ENCODE measurements around the gene DNAI1.

Gene DNAI1

GRCh38 chr9:34507556-34507955 is 49.0 kb downstream of the DNAI1 start:
- no peak for TF ChIP-seq CTCF (IDR thresholded peaks at IDR 0.05; ENCODE audit: borderline replicate concordance, control extremely low read depth, extremely low read depth, insufficient read depth, missing control alignments)
- in situ Hi-C loops (cut with MboI; ENCODE audit: low sequenced_read_pairs, unreplicated experiment): no loop called here
- DNase-seq (ENCODE audit: low spot score): no peak

DNA sequence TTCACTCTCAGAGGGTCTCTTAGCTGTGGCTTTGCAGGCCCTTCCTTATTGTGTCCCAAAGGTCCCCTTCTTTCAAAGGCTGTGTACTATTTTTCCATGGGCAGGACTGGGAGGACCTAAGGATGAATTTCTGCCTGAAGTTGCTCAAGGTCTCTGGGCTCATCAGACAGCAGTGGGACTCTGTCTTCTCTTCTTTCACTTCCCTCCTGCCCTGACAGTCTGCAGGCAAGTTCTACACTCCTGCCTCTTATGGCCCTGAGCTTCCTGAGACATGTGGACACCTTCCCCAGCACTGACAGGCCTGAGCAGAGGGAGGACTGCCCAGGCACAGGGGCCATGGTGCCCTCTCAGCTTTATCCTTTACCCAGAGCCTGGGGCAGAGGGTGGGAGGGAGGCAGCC is 49.4 kb downstream of the DNAI1 start:
- DNase-seq (ENCODE audit: low spot score): no peak
- in situ Hi-C loops (cut with MboI; ENCODE audit: low sequenced_read_pairs, unreplicated experiment): no loop called here
- TF ChIP-seq CTCF (IDR thresholded peaks at IDR 0.05; ENCODE audit: borderline replicate concordance, control extremely low read depth, extremely low read depth, insufficient read depth, missing control alignments): no peak

GRCh38 chr9:34508463-34508862 is 49.9 kb downstream of the DNAI1 start:
- TF ChIP-seq CTCF (IDR thresholded peaks at IDR 0.05; ENCODE audit: borderline replicate concordance, control extremely low read depth, extremely low read depth, insufficient read depth, missing control alignments): no peak
- no peak for DNase-seq (ENCODE audit: low spot score)
- in situ Hi-C loops (cut with MboI; ENCODE audit: low sequenced_read_pairs, unreplicated experiment): no loop called here

GRCh38 chr9:34508951-34509350 is 50.3 kb downstream of the DNAI1 start:
- no peak for DNase-seq (ENCODE audit: low spot score)
- TF ChIP-seq CTCF (IDR thresholded peaks at IDR 0.05; ENCODE audit: borderline replicate concordance, control extremely low read depth, extremely low read depth, insufficient read depth, missing control alignments): no peak
- in situ Hi-C loops (cut with MboI; ENCODE audit: low sequenced_read_pairs, unreplicated experiment): no loop called here

- TF ChIP-seq CTCF (IDR thresholded peaks at IDR 0.05; ENCODE audit: borderline replicate concordance, control extremely low read depth, extremely low read depth, insufficient read depth, missing control alignments): no peak
- DNase-seq (ENCODE audit: low spot score): no peak
- in situ Hi-C loops (cut with MboI; ENCODE audit: low sequenced_read_pairs, unreplicated experiment): no loop called here
Measured at GRCh38 chr9:34510497-34511468, 52.2 kb downstream of the DNAI1 start.

DNA sequence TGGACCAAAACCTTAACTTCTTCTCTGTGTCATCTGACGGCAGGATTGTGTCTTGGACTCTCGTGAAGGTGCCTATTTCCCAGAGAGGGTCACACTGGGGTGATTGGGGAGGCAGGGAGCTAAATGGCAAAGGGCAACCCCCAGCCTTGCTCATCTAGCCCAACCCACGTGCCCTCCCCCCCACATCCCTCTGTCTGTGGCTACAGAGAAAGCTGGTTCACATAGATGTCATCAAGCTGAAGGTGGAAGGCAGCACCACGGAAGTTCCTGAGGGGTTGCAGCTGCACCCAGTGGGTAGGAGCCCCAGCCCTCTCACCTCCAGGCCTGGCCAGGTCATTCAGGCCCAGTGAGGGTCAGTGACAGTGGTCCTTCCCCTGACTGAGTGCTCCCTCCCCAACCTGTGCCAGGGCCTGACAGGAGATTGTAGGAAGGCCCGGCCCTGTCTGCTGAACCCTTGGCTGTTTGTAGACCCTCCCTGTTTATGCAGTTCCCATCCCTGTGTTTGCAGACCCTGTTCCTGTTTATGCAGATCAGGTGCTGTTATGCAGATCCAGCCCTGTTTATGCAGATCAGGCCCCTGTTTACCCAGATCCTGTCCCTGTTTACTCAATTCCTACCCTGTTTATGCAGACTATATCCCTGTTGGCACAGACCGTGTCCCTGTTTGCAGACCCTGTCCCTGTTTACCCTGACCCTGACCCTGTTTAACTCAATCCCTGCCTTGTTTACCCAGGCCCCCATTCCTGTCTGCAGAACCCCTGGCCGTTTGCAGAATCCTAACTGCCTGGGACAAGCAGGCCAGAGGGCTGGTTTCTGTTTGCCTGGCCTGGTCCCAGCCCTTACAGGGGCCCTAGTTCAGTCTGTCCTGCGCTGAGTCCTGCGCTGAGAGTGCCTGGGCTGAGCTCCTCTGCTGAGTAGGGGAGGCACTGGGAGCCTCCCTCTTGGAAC is 53.8 kb downstream of the DNAI1 start:
- DNase-seq (ENCODE audit: low spot score): no peak
- in situ Hi-C loops (cut with MboI; ENCODE audit: low sequenced_read_pairs, unreplicated experiment): no loop called here
- no peak for TF ChIP-seq CTCF (IDR thresholded peaks at IDR 0.05; ENCODE audit: borderline replicate concordance, control extremely low read depth, extremely low read depth, insufficient read depth, missing control alignments)
